Myometrial cell (primary cell): ENCODE results near the gene UPB1. TPM values are rescaled to one million over a fixed set of nuclear protein-coding genes. Genes with fewer than 3 reads are reported as not detected.

ENCODE experiments used
- total RNA-seq: library from RNA; depleted of rRNA; stranded (reverse); fragments of >200 nt; gene quantifications from 2 replicates; pipeline ENCODE4 v1.2.3, GENCODE V29; 2015

The UPB1 gene
- total RNA-seq, result not detected in 2 replicates

GRCh38 chr22:24494528-24495364 is at the start of gene UPB1:
TSS of gene UPB1 (plus strand) at chr22:24495332. CDS start at chr22:24495404, 72 bp downstream.

GRCh38 chr22:24554313-24555164 is 59.4 kb downstream of the UPB1 start, which contains the start of gene GUCD1:
TSS of gene GUCD1 (minus strand) at chr22:24555138. CDS start at chr22:24554991, 147 bp downstream.

GRCh38 chr22:24555165-24556039 is 60.3 kb downstream of the UPB1 start, which contains the start of gene SNRPD3:
TSS of gene SNRPD3 (plus strand) at chr22:24555999. CDS start at chr22:24557675, 1,676 bp downstream.

Other genes starting within 250 kb of the UPB1 start
- gene SPECC1L, start 224.5 kb upstream of the UPB1 start, total RNA-seq, result 18.7 and 21.1 TPM in 2 replicates
- gene ADORA2A, start 67.7 kb upstream of the UPB1 start, total RNA-seq, result 0.18 TPM in 1 of 2 replicates, not detected in the other
- gene GUCD1, start 59.8 kb downstream of the UPB1 start, total RNA-seq, result 117 and 125 TPM in 2 replicates
- 169 and 182 TPM in 2 replicates for gene SNRPD3, start 60.7 kb downstream of the UPB1 start, total RNA-seq
- gene LRRC75B, start 97.7 kb downstream of the UPB1 start, total RNA-seq, result 6.1 and 10.5 TPM in 2 replicates
- 1.2 and 10.1 TPM in 2 replicates for gene GGT1, start 107.9 kb downstream of the UPB1 start, total RNA-seq